CD14-positive monocyte (primary cell): ENCODE measurements around the gene VLDLR. TPM values are rescaled to one million over a fixed set of nuclear protein-coding genes. Genes with fewer than 3 reads are reported as not detected.

ENCODE experiments used
- DNase-seq, 3 donors: peaks; one replicate each; pipeline ENCODE4 v3.0.0-alpha.2; 2011 to 2022
- H2AFZ ChIP-seq: 2 replicates; pipeline ENCODE4 v1.6.0; 2012; ENCODE audit warnings: mild to moderate bottlenecking, low read depth, low read length, inconsistent platforms; ENCODE audit not compliant: insufficient read depth, poor library complexity, severe bottlenecking
- H3K27ac ChIP-seq, 2 donors: 1 replicate in 1 of 2; 2 replicates in 1 of 2; pipeline ENCODE4 v1.5.1; 2012 to 2013; ENCODE audit warnings: low read length in 2 of 2, control low read depth in 1 of 2, inconsistent platforms in 1 of 2, low read depth in 1 of 2, mild to moderate bottlenecking in 1 of 2
- H3K27me3 ChIP-seq, 2 donors: one replicate each; pipeline versions ENCODE4 v1.6.0 to v1.6.1; 2011 to 2013; ENCODE audit warnings: low read length in 2 of 2; ENCODE audit not compliant: control insufficient read depth in 2 of 2, insufficient read depth in 2 of 2
- H3K36me3 ChIP-seq, 2 donors: replicated peaks in 1 of 2; 1 replicate in 1 of 2; 2 replicates in 1 of 2; pipeline versions ENCODE4 v1.5.1 to v1.6.1; 2012 to 2013; ENCODE audit warnings: low read length in 2 of 2, control low read depth in 1 of 2, inconsistent platforms in 1 of 2, mild to moderate bottlenecking in 1 of 2; ENCODE audit not compliant: insufficient read depth in 2 of 2, control insufficient read depth in 1 of 2
- H3K4me1 ChIP-seq, 2 donors: 1 replicate in 1 of 2; 2 replicates in 1 of 2; pipeline versions ENCODE4 v1.5.1 to v1.6.1; 2012 to 2013; ENCODE audit warnings: low read length in 2 of 2, control low read depth in 1 of 2, inconsistent platforms in 1 of 2, mild to moderate bottlenecking in 1 of 2, moderate library complexity in 1 of 2; ENCODE audit not compliant: insufficient read depth in 2 of 2, control insufficient read depth in 1 of 2
- H3K4me2 ChIP-seq: replicated peaks from 2 replicates; pipeline ENCODE3; 2012; ENCODE audit warnings: low read length, moderate library complexity, mild to moderate bottlenecking; ENCODE audit not compliant: poor library complexity, severe bottlenecking; ENCODE audit errors: extremely low read depth
- H3K4me3 ChIP-seq, 3 experiments: fragments of 200-600 bp in 1 of 3; sonication (generic) in 1 of 3; replicated peaks in 1 of 3; 1 replicate in 2 of 3; 2 replicates in 1 of 3; pipeline ENCODE4 v1.5.1; 2011 to 2013; ENCODE audit warnings: low read length in 3 of 3, mild to moderate bottlenecking in 3 of 3, control low read depth in 2 of 3, low read depth in 2 of 3, inconsistent platforms in 1 of 3, moderate library complexity in 1 of 3
- H3K79me2 ChIP-seq: 2 replicates; pipeline ENCODE4 v1.6.0; 2012; ENCODE audit warnings: mild to moderate bottlenecking, control low read depth, inconsistent platforms, low read length, moderate library complexity; ENCODE audit not compliant: insufficient read depth
- H3K9ac ChIP-seq: 2 replicates; pipeline ENCODE4 v1.6.0; 2017; ENCODE audit warnings: low read length, mild to moderate bottlenecking; ENCODE audit not compliant: insufficient read depth, poor library complexity, severe bottlenecking
- H3K9me3 ChIP-seq, 2 donors: replicated peaks in 1 of 2; 1 replicate in 1 of 2; 2 replicates in 1 of 2; pipeline versions ENCODE4 v1.5.1 to v1.6.1; 2012 to 2013; ENCODE audit warnings: low read length in 2 of 2, control low read depth in 1 of 2; ENCODE audit not compliant: control insufficient read depth in 1 of 2, insufficient read depth in 1 of 2
- H4K20me1 ChIP-seq: 2 replicates; pipeline ENCODE4 v1.6.0; 2012; ENCODE audit warnings: mild to moderate bottlenecking, low read length, control low read depth, moderate library complexity; ENCODE audit not compliant: insufficient read depth
- H3K27ac Mint-ChIP-seq, 7 donors: one replicate each; pipeline ENCODE4 v1.8.0; 2020; ENCODE audit warnings: mild to moderate bottlenecking in 7 of 7, mixed read lengths in 7 of 7, moderate library complexity in 6 of 7, inconsistent platforms in 2 of 7
- H3K27me3 Mint-ChIP-seq, 3 donors: one replicate each; pipeline ENCODE4 v1.8.0; 2021 to 2022; ENCODE audit warnings: low read depth in 3 of 3, mild to moderate bottlenecking in 3 of 3, mixed read lengths in 3 of 3, moderate library complexity in 3 of 3, inconsistent platforms in 1 of 3
- H3K36me3 Mint-ChIP-seq, 2 donors: one replicate each; pipeline ENCODE4 v1.8.0; 2020; ENCODE audit warnings: mixed read lengths in 2 of 2, inconsistent platforms in 1 of 2, mild to moderate bottlenecking in 1 of 2
- H3K4me1 Mint-ChIP-seq: one replicate; pipeline ENCODE4 v1.8.0; 2020; ENCODE audit warnings: mild to moderate bottlenecking, mixed read lengths
- H3K4me3 Mint-ChIP-seq, 2 donors: one replicate each; pipeline ENCODE4 v1.8.0; 2020; ENCODE audit warnings: mild to moderate bottlenecking in 2 of 2, mixed read lengths in 2 of 2, moderate library complexity in 1 of 2
- H3K9me3 Mint-ChIP-seq, 7 donors: one replicate each; pipeline ENCODE4 v1.8.0; 2020 to 2022; ENCODE audit warnings: mixed read lengths in 7 of 7, mild to moderate bottlenecking in 6 of 7, moderate library complexity in 6 of 7, inconsistent platforms in 2 of 7
- WGBS: methylation state at CpG from one replicate; pipeline ENCODE4 v1.1.5; 2013; ENCODE audit warnings: missing lambda C conversion rate; ENCODE audit not compliant: insufficient coverage; 5-methylcytosine and 5-hydroxymethylcytosine counted together
- intact Hi-C, 2 donors: fragments of 100-400 bp; cut with micrococcal nuclease; formaldehyde crosslinking; loops; one replicate each; pipeline versions ENCODE4 v1.15.0 to v1.15.1; 2023
- polyA plus RNA-seq, 3 donors: library from polyadenylated mRNA; depleted of rRNA in 1 of 3; unstranded in 2 of 3; stranded (reverse) in 1 of 3; fragments of 300-500 nt in 2 of 3; fragments of >200 nt in 1 of 3; fragmentation: Illumina TruSeq in 2 of 3; gene quantifications; 1 replicate in 2 of 3; 2 replicates in 1 of 3; pipeline ENCODE4 v1.2.3, GENCODE V29; 2012 to 2021
- TF ChIP-seq, protein P1 (sequence below): fragments of 200-600 bp; IDR thresholded peaks from one replicate; pipeline ENCODE4 v1.8.0; 2022; ENCODE audit warnings: antibody characterized with exemption, mild to moderate bottlenecking

The VLDLR gene
- polyA plus RNA-seq, 3 donors, result 0.05 to 0.07 TPM; not detected in 1

DNA sequence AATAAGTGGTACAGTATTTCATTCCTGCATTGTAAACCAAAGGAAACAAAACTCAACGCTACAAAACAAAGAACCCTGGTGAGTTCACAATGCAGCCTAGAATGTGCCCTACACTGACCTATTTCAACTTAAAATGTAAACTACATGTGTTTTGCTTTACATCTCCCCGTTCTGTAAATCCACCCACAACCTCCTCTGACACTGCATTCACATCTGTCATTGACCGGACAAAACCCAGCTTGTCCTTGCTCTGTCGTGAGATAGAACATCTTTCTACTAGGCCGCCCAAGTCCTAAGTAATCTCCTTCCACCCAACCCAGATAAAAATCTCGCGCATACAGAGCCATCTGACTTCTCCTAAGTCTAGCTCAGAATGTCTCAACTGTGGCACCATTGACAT lies 6.1 kb upstream of the VLDLR start:
- peaks cover 0 to 10% (median 2%) of the 10 kb centered on the region in 7 donors for H3K9me3 Mint-ChIP-seq
- TF ChIP-seq, protein P1, sequence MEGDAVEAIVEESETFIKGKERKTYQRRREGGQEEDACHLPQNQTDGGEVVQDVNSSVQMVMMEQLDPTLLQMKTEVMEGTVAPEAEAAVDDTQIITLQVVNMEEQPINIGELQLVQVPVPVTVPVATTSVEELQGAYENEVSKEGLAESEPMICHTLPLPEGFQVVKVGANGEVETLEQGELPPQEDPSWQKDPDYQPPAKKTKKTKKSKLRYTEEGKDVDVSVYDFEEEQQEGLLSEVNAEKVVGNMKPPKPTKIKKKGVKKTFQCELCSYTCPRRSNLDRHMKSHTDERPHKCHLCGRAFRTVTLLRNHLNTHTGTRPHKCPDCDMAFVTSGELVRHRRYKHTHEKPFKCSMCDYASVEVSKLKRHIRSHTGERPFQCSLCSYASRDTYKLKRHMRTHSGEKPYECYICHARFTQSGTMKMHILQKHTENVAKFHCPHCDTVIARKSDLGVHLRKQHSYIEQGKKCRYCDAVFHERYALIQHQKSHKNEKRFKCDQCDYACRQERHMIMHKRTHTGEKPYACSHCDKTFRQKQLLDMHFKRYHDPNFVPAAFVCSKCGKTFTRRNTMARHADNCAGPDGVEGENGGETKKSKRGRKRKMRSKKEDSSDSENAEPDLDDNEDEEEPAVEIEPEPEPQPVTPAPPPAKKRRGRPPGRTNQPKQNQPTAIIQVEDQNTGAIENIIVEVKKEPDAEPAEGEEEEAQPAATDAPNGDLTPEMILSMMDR, result no peak
- no peaks in the 10 kb centered on the region for H3K4me1 ChIP-seq
- DNase-seq, result no peak
- H3K27me3 Mint-ChIP-seq, result peaks cover 15 to 23% (median 15%) of the 10 kb centered on the region in 3 donors
- H4K20me1 ChIP-seq, result no peaks in the 10 kb centered on the region
- H3K4me2 ChIP-seq, result no peak overlapping the region
- H3K9ac ChIP-seq, result no peak overlapping the region
- no peak overlapping the region for H2AFZ ChIP-seq
- H3K36me3 Mint-ChIP-seq, result no peaks in the 10 kb centered on the region
- H3K79me2 ChIP-seq, result no peaks in the 10 kb centered on the region
- H3K4me3 Mint-ChIP-seq, result no peak overlapping the region
- 95% methylated on average over 7 of the region's 7 CpGs for WGBS
- H3K4me1 Mint-ChIP-seq, result no peaks in the 10 kb centered on the region
- intact Hi-C loops, result no loop called here
- H3K36me3 ChIP-seq, result no peaks in the 10 kb centered on the region
- no peaks in the 10 kb centered on the region for H3K9me3 ChIP-seq
- peaks cover 14 to 19% of the 10 kb centered on the region in 2 donors for H3K27me3 ChIP-seq
- H3K4me3 ChIP-seq, result no peak overlapping the region
- H3K27ac Mint-ChIP-seq, result no peak overlapping the region
- no peak overlapping the region for H3K27ac ChIP-seq

DNA sequence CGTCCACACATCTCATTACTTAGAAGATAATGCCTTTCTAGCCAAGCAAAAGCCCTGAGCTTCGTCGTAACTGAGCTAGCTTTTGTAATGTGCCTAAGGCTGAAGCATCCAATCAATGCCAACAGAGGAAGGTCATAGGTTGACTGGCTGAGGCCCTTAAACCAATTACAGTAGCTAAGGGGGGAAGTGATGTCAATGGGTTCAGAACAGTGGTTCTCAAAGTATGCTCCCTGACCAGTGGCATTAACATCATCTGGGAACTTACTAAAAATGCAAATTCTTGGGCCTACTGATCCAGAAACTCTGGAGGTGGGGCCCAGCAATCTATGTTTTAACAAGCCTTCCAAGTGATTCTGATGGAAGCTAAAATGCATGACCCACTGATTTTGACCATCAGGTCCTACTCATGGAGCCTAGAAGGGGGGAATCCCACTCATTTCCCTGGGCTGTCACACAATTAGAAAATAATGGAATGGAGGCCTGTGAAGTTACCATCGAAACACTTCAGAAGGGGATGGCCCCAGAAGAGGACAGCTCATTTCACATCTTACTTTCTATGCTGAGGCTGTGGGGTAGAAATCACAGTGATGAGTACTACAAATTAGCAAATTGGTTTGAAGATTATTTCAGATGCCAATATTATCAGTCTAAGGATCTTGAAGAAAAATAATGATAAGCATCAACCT lies 4.8 kb upstream of the VLDLR start:
- DNase-seq, result no peak
- 94% methylated on average over 3 of the region's 4 CpGs for WGBS
- Histone ChIP-seq H2AFZ (no peak overlapping the region), H3K4me3 (no peak overlapping the region), H3K9ac (no peak overlapping the region), H4K20me1 (no peaks in the 10 kb centered on the region), H3K4me1 (peaks cover 4 to 10% of the 10 kb centered on the region in 2 donors), H3K27me3 (peaks cover 22 to 29% of the 10 kb centered on the region in 2 donors), H3K79me2 (no peaks in the 10 kb centered on the region), H3K36me3 (no peaks in the 10 kb centered on the region), H3K27ac (no peak overlapping the region), H3K9me3 (peaks cover 0 to 6% of the 10 kb centered on the region in 2 donors), H3K4me2 (no peak overlapping the region)
- intact Hi-C loops, result no loop called here
- Mint-ChIP-seq H3K4me3 (no peak overlapping the region), H3K36me3 (no peaks in the 10 kb centered on the region), H3K27me3 (peaks cover 22 to 35% (median 23%) of the 10 kb centered on the region in 3 donors), H3K4me1 (peaks cover 6% of the 10 kb centered on the region), H3K27ac (no peak overlapping the region), H3K9me3 (peaks cover 0 to 13% (median 2%) of the 10 kb centered on the region in 7 donors)
- TF ChIP-seq, protein P1, result no peak
